ENCODE data around the gene NOL7. TPM values are rescaled to one million over a fixed set of nuclear protein-coding genes. Genes with fewer than 3 reads are reported as not detected.

The NOL7 gene
- total and polyA plus RNA-seq, 9 of the 15 experiments (the other 6 are each of a cell fraction or from before 2014, with no cell fraction given), result 19.4 to 235 (median 157) TPM

DNA sequence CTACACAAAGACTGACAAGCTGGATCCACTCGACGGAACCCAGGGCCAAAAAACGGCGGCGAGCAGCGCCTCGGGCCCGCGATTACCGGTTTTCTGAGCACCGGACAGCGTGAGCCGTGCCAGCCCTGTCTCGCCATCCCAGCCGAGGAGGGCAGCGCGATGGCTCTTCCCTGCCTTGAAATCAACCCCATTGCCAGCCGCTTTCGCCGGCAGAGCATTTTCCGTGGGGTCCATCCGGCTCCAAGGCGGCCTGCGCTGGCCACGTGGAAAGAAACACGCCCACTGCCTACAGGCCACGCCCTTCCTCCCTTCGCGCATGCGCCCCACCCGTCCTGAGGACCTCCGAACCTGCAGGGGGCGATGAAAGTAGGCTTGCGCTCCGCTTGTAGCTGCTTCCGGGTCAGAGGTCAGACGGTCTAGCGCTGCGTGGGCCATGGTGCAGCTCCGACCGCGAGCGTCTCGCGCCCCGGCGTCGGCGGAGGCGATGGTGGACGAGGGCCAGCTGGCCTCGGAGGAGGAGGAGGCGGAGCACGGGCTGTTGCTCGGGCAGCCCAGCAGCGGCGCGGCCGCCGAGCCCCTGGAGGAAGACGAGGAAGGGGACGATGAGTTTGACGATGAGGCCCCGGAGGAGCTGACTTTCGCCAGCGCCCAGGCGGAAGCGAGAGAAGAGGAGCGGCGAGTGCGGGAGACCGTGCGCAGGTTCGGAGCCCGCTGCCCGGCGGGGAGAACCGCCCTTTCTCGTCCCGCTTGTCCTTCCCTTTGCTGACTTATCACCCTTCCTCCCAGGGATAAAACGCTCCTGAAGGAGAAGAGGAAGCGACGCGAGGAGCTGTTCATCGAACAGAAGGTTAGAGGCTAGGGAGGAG is at the start of gene NOL7 (continued):
- TF ChIP-seq CC2D1A (IDR thresholded peaks at IDR 0.05) (0 out of 2 replicates have a peak, but pooled peaks have one; percentile 62), ZNF324 (CRISPR knock-in tag; IDR thresholded peaks at IDR 0.05) (no peak), ZNF316 (IDR thresholded peaks at IDR 0.05) (no peak; the same call in 1 of the 2 replicates), TARDBP (IDR thresholded peaks at IDR 0.05) (peak; percentile 93), EWSR1 (IDR thresholded peaks at IDR 0.05; ENCODE audit: borderline replicate concordance, low read depth, partially characterized antibody) (no peak), TCFL5 (CRISPR knock-in tag; conservative IDR thresholded peaks at IDR 0.05) (no peak), JUND (IDR thresholded peaks at IDR 0.05; ENCODE audit: borderline replicate concordance, low read depth, low read length) (peak; percentile 75), JUND (tag; IDR thresholded peaks at IDR 0.05; ENCODE audit: borderline replicate concordance, low read depth, low read length) (peak; percentile 21; the same call in 1 of the 3 replicates), BCL6 (CRISPR knock-in tag; IDR thresholded peaks at IDR 0.05) (no peak), EGR1 (conservative IDR thresholded peaks at IDR 0.05) (peak; percentile 96), CBX1 (IDR thresholded peaks at IDR 0.05; ENCODE audit: low read depth) (peak; percentile 73), FOXJ2 (tag; IDR thresholded peaks at IDR 0.05) (peak; percentile 70; the same call in 1 of the 2 replicates), NONO (IDR thresholded peaks at IDR 0.05; ENCODE audit: low read depth in 2 of 2, low read length in 1 of 2) (peak; percentile 41 to 64; a peak in 3 of 4 replicates), NFYB (IDR thresholded peaks at IDR 0.05; ENCODE audit: extremely low read depth, insufficient read length) (no peak), ATF1 (CRISPR knock-in tag; IDR thresholded peaks at IDR 0.05) (no peak), ATF1 (tag; IDR thresholded peaks at IDR 0.05) (peak; percentile 87), ZNF589 (CRISPR knock-in tag; IDR thresholded peaks at IDR 0.05; ENCODE audit: low read depth) (no peak; the same call in 1 of the 2 replicates), NFXL1 (CRISPR knock-in tag; IDR thresholded peaks at IDR 0.05) (peak; percentile 14; the same call in 1 of the 2 replicates), ZNF551 (CRISPR knock-in tag; IDR thresholded peaks at IDR 0.05) (no peak), SREBF1 (IDR thresholded peaks at IDR 0.05; ENCODE audit: borderline replicate concordance, low read depth, low read length) (0 out of 2 replicates have a peak, but pooled peaks have one; percentile 87), BRCA1 (IDR thresholded peaks at IDR 0.05) (no peak), BRCA1 (CRISPR knock-in tag; IDR thresholded peaks at IDR 0.05) (no peak; the same call in 1 of the 2 replicates), GABPB2 (CRISPR knock-in tag; conservative IDR thresholded peaks at IDR 0.05) (no peak), SP1 (CRISPR knock-in tag; IDR thresholded peaks at IDR 0.05) (peak; percentile 100)
- TF ChIP-seq, protein P1, sequence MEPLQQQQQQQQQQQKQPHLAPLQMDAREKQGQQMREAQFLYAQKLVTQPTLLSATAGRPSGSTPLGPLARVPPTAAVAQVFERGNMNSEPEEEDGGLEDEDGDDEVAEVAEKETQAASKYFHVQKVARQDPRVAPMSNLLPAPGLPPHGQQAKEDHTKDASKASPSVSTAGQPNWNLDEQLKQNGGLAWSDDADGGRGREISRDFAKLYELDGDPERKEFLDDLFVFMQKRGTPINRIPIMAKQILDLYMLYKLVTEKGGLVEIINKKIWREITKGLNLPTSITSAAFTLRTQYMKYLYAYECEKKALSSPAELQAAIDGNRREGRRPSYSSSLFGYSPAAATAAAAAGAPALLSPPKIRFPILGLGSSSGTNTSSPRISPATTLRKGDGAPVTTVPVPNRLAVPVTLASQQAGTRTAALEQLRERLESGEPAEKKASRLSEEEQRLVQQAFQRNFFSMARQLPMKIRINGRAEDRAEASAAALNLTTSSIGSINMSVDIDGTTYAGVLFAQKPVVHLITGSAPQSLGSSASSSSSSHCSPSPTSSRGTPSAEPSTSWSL (CRISPR knock-in tag; IDR thresholded peaks at IDR 0.05; ENCODE audit: borderline replicate concordance), result 0 out of 2 replicates have a peak, but pooled peaks have one; percentile 58
- TF ChIP-seq, protein P2, sequence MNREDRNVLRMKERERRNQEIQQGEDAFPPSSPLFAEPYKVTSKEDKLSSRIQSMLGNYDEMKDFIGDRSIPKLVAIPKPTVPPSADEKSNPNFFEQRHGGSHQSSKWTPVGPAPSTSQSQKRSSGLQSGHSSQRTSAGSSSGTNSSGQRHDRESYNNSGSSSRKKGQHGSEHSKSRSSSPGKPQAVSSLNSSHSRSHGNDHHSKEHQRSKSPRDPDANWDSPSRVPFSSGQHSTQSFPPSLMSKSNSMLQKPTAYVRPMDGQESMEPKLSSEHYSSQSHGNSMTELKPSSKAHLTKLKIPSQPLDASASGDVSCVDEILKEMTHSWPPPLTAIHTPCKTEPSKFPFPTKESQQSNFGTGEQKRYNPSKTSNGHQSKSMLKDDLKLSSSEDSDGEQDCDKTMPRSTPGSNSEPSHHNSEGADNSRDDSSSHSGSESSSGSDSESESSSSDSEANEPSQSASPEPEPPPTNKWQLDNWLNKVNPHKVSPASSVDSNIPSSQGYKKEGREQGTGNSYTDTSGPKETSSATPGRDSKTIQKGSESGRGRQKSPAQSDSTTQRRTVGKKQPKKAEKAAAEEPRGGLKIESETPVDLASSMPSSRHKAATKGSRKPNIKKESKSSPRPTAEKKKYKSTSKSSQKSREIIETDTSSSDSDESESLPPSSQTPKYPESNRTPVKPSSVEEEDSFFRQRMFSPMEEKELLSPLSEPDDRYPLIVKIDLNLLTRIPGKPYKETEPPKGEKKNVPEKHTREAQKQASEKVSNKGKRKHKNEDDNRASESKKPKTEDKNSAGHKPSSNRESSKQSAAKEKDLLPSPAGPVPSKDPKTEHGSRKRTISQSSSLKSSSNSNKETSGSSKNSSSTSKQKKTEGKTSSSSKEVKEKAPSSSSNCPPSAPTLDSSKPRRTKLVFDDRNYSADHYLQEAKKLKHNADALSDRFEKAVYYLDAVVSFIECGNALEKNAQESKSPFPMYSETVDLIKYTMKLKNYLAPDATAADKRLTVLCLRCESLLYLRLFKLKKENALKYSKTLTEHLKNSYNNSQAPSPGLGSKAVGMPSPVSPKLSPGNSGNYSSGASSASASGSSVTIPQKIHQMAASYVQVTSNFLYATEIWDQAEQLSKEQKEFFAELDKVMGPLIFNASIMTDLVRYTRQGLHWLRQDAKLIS (CRISPR knock-in tag; IDR thresholded peaks at IDR 0.05), result peak; percentile 98
